B cell (primary cell): Measurements from ENCODE around the gene PEX6. TPM values are rescaled to one million over a fixed set of nuclear protein-coding genes. Genes with fewer than 3 reads are reported as not detected.

ENCODE experiments used
- ATAC-seq: fragments of 200-7000 bp; cut with Tn5 transposase; one replicate; pipeline ENCODE4 v1.10.0; 2021; ENCODE audit warnings: low read depth, mild to moderate bottlenecking, moderate number of reproducible peaks, moderate library complexity
- CTCF ChIA-PET: fragments of 350-600 bp; sonication (Branson Sonifier 250); formaldehyde crosslinking; loops from one replicate; lab custom pipeline; 2021; ENCODE audit warnings: antibody characterized with exemption, inconsistent platforms; lab: Charles Lee
- POLR2A ChIA-PET: fragments of 350-600 bp; sonication (Branson Sonifier 250); formaldehyde crosslinking; loops from one replicate; lab custom pipeline; 2021; ENCODE audit warnings: antibody characterized with exemption; lab: Charles Lee
- DNase-seq: peaks from one replicate; pipeline ENCODE4 v3.0.0; 2013
- H2AFZ ChIP-seq: 2 replicates; pipeline ENCODE4 v1.6.1; 2012; ENCODE audit warnings: mild to moderate bottlenecking, low read depth, low read length; ENCODE audit not compliant: insufficient read depth, poor library complexity, severe bottlenecking
- H3K27ac ChIP-seq, 2 donors: 1 replicate in 1 of 2; 2 replicates in 1 of 2; pipeline ENCODE4 v1.5.1; 2012 to 2013; ENCODE audit warnings: low read length in 2 of 2, mild to moderate bottlenecking in 2 of 2, moderate library complexity in 1 of 2
- H3K27me3 ChIP-seq, 4 experiments: fragments of 200-600 bp in 1 of 4; sonication (generic) in 1 of 4; replicated peaks in 1 of 4; 1 replicate in 2 of 4; 2 replicates in 2 of 4; pipeline versions ENCODE4 v1.6.1 to v1.7.0; 2013 to 2016; ENCODE audit warnings: low read length in 3 of 4, mild to moderate bottlenecking in 2 of 4, mixed read lengths in 1 of 4, moderate library complexity in 1 of 4; ENCODE audit not compliant: insufficient read depth in 4 of 4, control insufficient read depth in 3 of 4; ENCODE audit errors: control extremely low read depth in 1 of 4
- H3K36me3 ChIP-seq, 2 experiments: replicated peaks in 1 of 2; 1 replicate in 1 of 2; 2 replicates in 1 of 2; pipeline versions ENCODE4 v1.6.1 to v1.7.1; 2013; ENCODE audit warnings: low read length in 1 of 2; ENCODE audit not compliant: insufficient read depth in 2 of 2, control insufficient read depth in 1 of 2; ENCODE audit errors: control extremely low read depth in 1 of 2, extremely low read depth in 1 of 2
- H3K4me1 ChIP-seq, 2 donors: fragments of 200-600 bp in 1 of 2; sonication (generic) in 1 of 2; 1 replicate in 1 of 2; 2 replicates in 1 of 2; pipeline versions ENCODE4 v1.5.1 to v1.6.1; 2013 to 2017; ENCODE audit warnings: low read length in 2 of 2; ENCODE audit not compliant: control insufficient read depth in 2 of 2, insufficient read depth in 2 of 2
- H3K4me2 ChIP-seq: replicated peaks from 2 replicates; pipeline ENCODE3; 2012; ENCODE audit warnings: mild to moderate bottlenecking, low read depth, low read length; ENCODE audit not compliant: poor library complexity, severe bottlenecking
- H3K4me3 ChIP-seq, 5 experiments: fragments of 200-600 bp in 1 of 5; sonication (generic) in 1 of 5; 1 replicate in 3 of 5; 2 replicates in 2 of 5; pipeline versions ENCODE4 v1.5.1 to v1.7.0; 2011 to 2016; ENCODE audit warnings: low read length in 4 of 5, mild to moderate bottlenecking in 4 of 5, low read depth in 2 of 5, control low read depth in 1 of 5, moderate library complexity in 1 of 5; ENCODE audit not compliant: insufficient read depth in 1 of 5; ENCODE audit errors: control extremely low read depth in 1 of 5, extremely low read depth in 1 of 5
- H3K79me2 ChIP-seq: fragments of 200-600 bp; sonication (generic); one replicate; pipeline ENCODE4 v1.6.0; 2016; ENCODE audit warnings: low read length; ENCODE audit not compliant: control insufficient read depth, insufficient read depth
- H3K9ac ChIP-seq: fragments of 200-600 bp; sonication (generic); 2 replicates; pipeline ENCODE4 v1.6.1; 2017; ENCODE audit warnings: mild to moderate bottlenecking, low read length, moderate library complexity
- H3K9me3 ChIP-seq, 3 donors: one replicate each; pipeline versions ENCODE4 v1.6.1 to v1.7.1; 2013; ENCODE audit warnings: low read length in 2 of 3; ENCODE audit not compliant: control insufficient read depth in 2 of 3, insufficient read depth in 1 of 3; ENCODE audit errors: control extremely low read depth in 1 of 3
- H4K20me1 ChIP-seq: 2 replicates; pipeline ENCODE4 v1.6.0; 2012; ENCODE audit warnings: mild to moderate bottlenecking, low read length; ENCODE audit not compliant: insufficient read depth, control insufficient read depth, poor library complexity, severe bottlenecking
- H3K27ac Mint-ChIP-seq: one replicate; pipeline ENCODE4 v1.8.0; 2021; ENCODE audit warnings: mixed read lengths
- H3K27me3 Mint-ChIP-seq: one replicate; pipeline ENCODE4 v1.8.0; 2021; ENCODE audit warnings: mixed read lengths
- H3K4me1 Mint-ChIP-seq: one replicate; pipeline ENCODE4 v1.8.0; 2021; ENCODE audit warnings: mixed read lengths
- H3K4me3 Mint-ChIP-seq: one replicate; pipeline ENCODE4 v1.8.0; 2021; ENCODE audit warnings: mixed read lengths
- H3K9me3 Mint-ChIP-seq: one replicate; pipeline ENCODE4 v1.8.0; 2022; ENCODE audit warnings: mixed read lengths; ENCODE audit not compliant: insufficient read depth
- CTCF ChIP-seq: fragments of 200-600 bp; IDR thresholded peaks from one replicate; pipeline ENCODE4 v1.8.0; 2022; ENCODE audit warnings: antibody characterized with exemption, mild to moderate bottlenecking
- EZH2 ChIP-seq: IDR thresholded peaks from 2 replicates; pipeline ENCODE4 v1.6.1; 2012; ENCODE audit warnings: borderline replicate concordance, low read depth, mild to moderate bottlenecking, moderate library complexity, low read length; ENCODE audit not compliant: insufficient read depth, poor library complexity, severe bottlenecking
- WGBS: methylation state at CpG from one replicate; pipeline ENCODE4 v1.1.5; 2013; ENCODE audit warnings: missing lambda C conversion rate; ENCODE audit not compliant: insufficient coverage; 5-methylcytosine and 5-hydroxymethylcytosine counted together
- intact Hi-C: fragments of 100-400 bp; cut with micrococcal nuclease; formaldehyde crosslinking; loops from one replicate; pipeline ENCODE4 v1.10.0; 2022
- polyA plus RNA-seq: library from polyadenylated mRNA; depleted of rRNA; stranded (reverse); fragments of >200 nt; gene quantifications from 2 replicates; pipeline ENCODE4 v1.2.3, GENCODE V29; 2012
- total RNA-seq, 2 donors: library from RNA; stranded (reverse); fragments of 120-200 nt in 1 of 2; gene quantifications; 1 replicate in 1 of 2; 2 replicates in 1 of 2; pipeline versions ENCODE4 v1.2.3 to v1.2.4, GENCODE V29; 2013 to 2022

PEX6 gene
- total and polyA plus RNA-seq, 2 donors (not counting 1 experiment from before 2014, with no cell fraction given) = 16.0 to 16.6 TPM

- H3K27ac Mint-ChIP-seq = peak within 1 kb of the TSS; percentile 100
- ChIA-PET CTCF (interaction anchor here (0.7 to 2.1 kb wide), 13 partner anchors 16 to 1150 kb away, joined by 3 to 8 read pairs (median 5); partner anchors contain the start of genes CUL9, KLHDC3, MEA1 and PPP2R5D), POLR2A (interaction anchor here (0.6 to 3.2 kb wide), 28 partner anchors 14 to 1458 kb away, joined by 3 to 53 read pairs (median 5); partner anchors contain the start of genes BICRAL, CDC5L, CUL7 and DNPH1)
- H3K4me3 ChIP-seq = peak within 1 kb of the TSS; percentile 86 to 89 (median 87)
- no peaks in the 10 kb centered on the region for H3K9me3 Mint-ChIP-seq
- H3K27me3 Mint-ChIP-seq = no peaks in the 10 kb centered on the region
- peak within 1 kb of the TSS; percentile 94 for H3K4me2 ChIP-seq
- peak within 1 kb of the TSS; percentile 94 to 97 for H3K27ac ChIP-seq
- peak; percentile 75 for ATAC-seq
- intact Hi-C loops = loop anchor here (1.0 to 10.0 kb wide), 15 partner anchors 28 to 700 kb away; partner anchors contain the start of genes BICRAL, CUL9, GTPBP2 and KLC4
- WGBS = under 1% methylated on average over 49 of the region's 63 CpGs
- no peaks in the 10 kb centered on the region for H3K9me3 ChIP-seq
- H2AFZ ChIP-seq = peak within 1 kb of the TSS; percentile 83
- H3K36me3 ChIP-seq = peaks cover under 1 to 25% of the 10 kb centered on the region in 2 experiments
- peaks cover 47% of the 10 kb centered on the region for H3K79me2 ChIP-seq
- peak; percentile 97 for DNase-seq
- peaks cover 49% of the 10 kb centered on the region for H3K4me1 Mint-ChIP-seq
- peak within 1 kb of the TSS; percentile 85 for H3K9ac ChIP-seq
- H3K27me3 ChIP-seq = no peaks in the 10 kb centered on the region
- TF ChIP-seq CTCF (no peak), EZH2 (no peak)
- peaks cover 42% of the 10 kb centered on the region for H4K20me1 ChIP-seq
- peaks cover 44 to 49% of the 10 kb centered on the region in 2 donors for H3K4me1 ChIP-seq
- H3K4me3 Mint-ChIP-seq = peak within 1 kb of the TSS; percentile 100
These were observed 49.8 kb downstream of the PEX6 start, which contains the start of gene CNPY3 for GRCh38 chr6:42928986-42929820. TSS of gene CNPY3 (plus strand) at chr6:42929480. CDS start at chr6:42929571, 91 bp downstream.
